Chondrocyte (in vitro differentiated cells): ENCODE data around the gene SEC11C. TPM values are rescaled to one million over a fixed set of nuclear protein-coding genes. Genes with fewer than 3 reads are reported as not detected.

Source experiments
- DNase-seq: peaks from one replicate; pipeline ENCODE4 v3.0.0; 2021; ENCODE audit warnings: mixed read lengths, low spot score
- H3K27ac Mint-ChIP-seq: one replicate; pipeline ENCODE4 v1.8.0; 2021; ENCODE audit warnings: mild to moderate bottlenecking, moderate library complexity, mixed read lengths; ENCODE audit not compliant: unreplicated experiment
- H3K27me3 Mint-ChIP-seq: 2 replicates; pipeline ENCODE4 v1.8.0; 2021; ENCODE audit warnings: low read depth, mixed read lengths
- H3K36me3 Mint-ChIP-seq: 2 replicates; pipeline ENCODE4 v1.8.0; 2021; ENCODE audit warnings: low read depth, mixed read lengths
- H3K4me1 Mint-ChIP-seq: 2 replicates; pipeline ENCODE4 v1.8.0; 2021; ENCODE audit warnings: low read depth, mild to moderate bottlenecking, mixed read lengths
- H3K4me3 Mint-ChIP-seq: one replicate; pipeline ENCODE4 v1.8.0; 2021; ENCODE audit warnings: mild to moderate bottlenecking, moderate library complexity, mixed read lengths; ENCODE audit not compliant: unreplicated experiment
- H3K9me3 Mint-ChIP-seq: 2 replicates; pipeline ENCODE4 v1.8.0; 2021; ENCODE audit warnings: low read depth, mixed read lengths
- CTCF ChIP-seq: fragments of 200-600 bp; sonication (generic); IDR thresholded peaks from 2 replicates; pipeline ENCODE4 v1.5.0; 2021; ENCODE audit warnings: antibody characterized with exemption, mild to moderate bottlenecking, moderate library complexity
- total RNA-seq: library from RNA; stranded (reverse); gene quantifications from 3 replicates; pipeline ENCODE4 v1.2.1, GENCODE V29; 2021

The SEC11C gene
- total RNA-seq, 1 donor from 2014 or later = 27.6 TPM

DNA sequence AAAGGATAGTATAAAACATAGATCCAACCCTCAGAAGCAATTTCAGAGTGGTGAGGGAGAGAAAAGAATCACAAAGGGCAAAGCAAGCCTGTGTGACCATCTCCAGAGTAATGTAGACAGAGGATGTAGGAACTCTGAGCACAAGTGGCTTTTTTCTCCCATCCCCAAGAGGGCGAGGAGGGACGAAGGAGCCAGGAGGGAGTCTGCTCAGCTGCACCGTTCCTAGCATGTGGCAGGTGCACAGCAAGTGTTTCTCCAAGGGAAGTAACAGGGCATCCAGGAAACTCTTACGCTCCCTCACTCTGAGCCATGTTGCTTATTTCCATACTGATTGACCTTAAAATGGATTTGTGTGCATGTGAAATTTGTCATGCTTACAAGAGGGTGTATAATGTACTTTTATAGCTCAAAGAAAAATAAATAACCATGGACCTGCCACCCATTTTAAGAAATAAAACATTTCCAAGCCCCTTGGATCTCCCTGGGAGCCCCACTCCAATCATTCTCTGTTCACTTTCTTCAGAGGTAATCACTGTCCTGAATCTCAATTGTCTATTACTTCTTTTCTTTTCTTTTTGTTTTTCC lies 37.8 kb upstream of the SEC11C start:
- Mint-ChIP-seq H3K4me1 (no peaks in the 10 kb centered on the region), H3K36me3 (peaks cover 2% of the 10 kb centered on the region), H3K9me3 (no peaks in the 10 kb centered on the region), H3K4me3 (no peak overlapping the region), H3K27me3 (peaks cover 36% of the 10 kb centered on the region), H3K27ac (no peak overlapping the region)
- DNase-seq = no peak
- TF ChIP-seq CTCF = no peak

- no peak overlapping the region for H3K27ac Mint-ChIP-seq
- TF ChIP-seq CTCF = no peak
- DNase-seq = no peak
- peaks cover 2% of the 10 kb centered on the region for H3K36me3 Mint-ChIP-seq
- no peak overlapping the region for H3K4me3 Mint-ChIP-seq
- peaks cover 4% of the 10 kb centered on the region for H3K4me1 Mint-ChIP-seq
- peaks cover 30% of the 10 kb centered on the region for H3K27me3 Mint-ChIP-seq
- no peaks in the 10 kb centered on the region for H3K9me3 Mint-ChIP-seq
Measured at GRCh38 chr18:59109375-59109774, 30.3 kb upstream of the SEC11C start.

DNA sequence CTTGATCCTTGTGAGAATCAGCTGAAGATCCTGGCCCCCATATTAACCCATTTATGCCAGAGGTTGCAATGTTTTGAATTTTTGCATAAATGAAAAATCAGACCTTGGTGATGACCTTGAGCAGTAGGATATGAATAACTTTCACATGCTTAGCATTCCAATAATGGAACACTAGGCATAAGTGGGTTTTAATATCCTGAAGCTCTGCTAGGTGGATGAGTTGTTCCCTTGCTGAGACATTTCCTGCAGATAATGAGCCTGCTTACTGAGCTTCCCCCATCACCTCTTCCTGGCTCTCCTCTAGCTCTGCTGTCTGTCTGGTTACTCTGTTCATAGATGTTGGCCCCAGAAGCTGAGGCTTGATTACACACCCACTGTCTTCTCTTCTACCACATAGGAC lies 25.5 kb upstream of the SEC11C start:
- TF ChIP-seq CTCF = no peak
- no peaks in the 10 kb centered on the region for H3K36me3 Mint-ChIP-seq
- peaks cover 6% of the 10 kb centered on the region for H3K4me1 Mint-ChIP-seq
- H3K27ac Mint-ChIP-seq = no peak overlapping the region
- no peak for DNase-seq
- H3K9me3 Mint-ChIP-seq = no peaks in the 10 kb centered on the region
- no peak overlapping the region for H3K4me3 Mint-ChIP-seq
- H3K27me3 Mint-ChIP-seq = peaks cover 24% of the 10 kb centered on the region

DNA sequence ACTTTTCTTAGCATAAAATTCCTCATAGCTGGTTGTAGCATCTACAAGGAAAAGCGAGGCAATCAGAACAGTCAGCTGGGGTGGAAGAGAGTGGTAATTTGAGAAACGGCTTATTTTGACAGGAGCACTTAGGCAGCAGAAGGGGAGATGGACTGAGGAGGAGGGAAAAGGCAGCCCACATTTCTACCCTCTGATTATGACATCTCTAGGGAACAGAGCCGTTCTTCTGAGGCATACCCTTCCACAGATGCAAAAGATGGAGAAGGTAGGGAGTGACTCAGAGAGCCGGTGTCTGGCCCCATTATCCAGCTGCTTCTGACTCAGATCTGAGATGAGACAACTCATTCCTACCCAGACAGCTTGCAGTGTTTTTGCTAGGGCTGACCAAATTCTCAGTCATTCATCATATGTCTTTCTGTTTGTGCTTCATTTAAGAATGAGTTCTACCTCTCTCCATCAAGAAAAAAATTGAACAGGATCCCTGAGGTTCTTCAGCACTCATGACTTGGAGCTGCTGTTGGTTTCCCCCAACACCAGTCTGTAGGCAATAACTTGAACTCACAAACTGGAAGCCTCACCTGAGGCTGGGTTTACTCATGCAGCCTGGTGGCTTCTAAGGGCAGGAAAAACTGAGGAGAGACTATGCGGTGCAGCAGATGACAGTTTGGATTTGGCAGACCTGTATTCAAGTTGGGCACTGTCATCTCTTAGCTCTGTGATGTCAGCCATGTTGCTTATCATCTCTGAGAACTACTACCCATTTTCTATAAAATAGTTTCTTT lies 15.9 kb upstream of the SEC11C start:
- Mint-ChIP-seq H3K36me3 (no peaks in the 10 kb centered on the region), H3K27ac (peak overlapping the region; percentile 93), H3K9me3 (no peaks in the 10 kb centered on the region), H3K4me3 (no peak overlapping the region), H3K4me1 (peaks cover 16% of the 10 kb centered on the region), H3K27me3 (no peaks in the 10 kb centered on the region)
- DNase-seq = no peak
- no peak for TF ChIP-seq CTCF

GRCh38 chr18:59124370-59124704 lies 15.3 kb upstream of the SEC11C start:
- H3K9me3 Mint-ChIP-seq = no peaks in the 10 kb centered on the region
- no peaks in the 10 kb centered on the region for H3K27me3 Mint-ChIP-seq
- H3K4me1 Mint-ChIP-seq = peaks cover 16% of the 10 kb centered on the region
- no peak for TF ChIP-seq CTCF
- H3K27ac Mint-ChIP-seq = no peak overlapping the region
- DNase-seq = no peak
- H3K36me3 Mint-ChIP-seq = no peaks in the 10 kb centered on the region
- no peak overlapping the region for H3K4me3 Mint-ChIP-seq
